ENCODE measurements around the gene CDH23.

CDH23 gene

DNA sequence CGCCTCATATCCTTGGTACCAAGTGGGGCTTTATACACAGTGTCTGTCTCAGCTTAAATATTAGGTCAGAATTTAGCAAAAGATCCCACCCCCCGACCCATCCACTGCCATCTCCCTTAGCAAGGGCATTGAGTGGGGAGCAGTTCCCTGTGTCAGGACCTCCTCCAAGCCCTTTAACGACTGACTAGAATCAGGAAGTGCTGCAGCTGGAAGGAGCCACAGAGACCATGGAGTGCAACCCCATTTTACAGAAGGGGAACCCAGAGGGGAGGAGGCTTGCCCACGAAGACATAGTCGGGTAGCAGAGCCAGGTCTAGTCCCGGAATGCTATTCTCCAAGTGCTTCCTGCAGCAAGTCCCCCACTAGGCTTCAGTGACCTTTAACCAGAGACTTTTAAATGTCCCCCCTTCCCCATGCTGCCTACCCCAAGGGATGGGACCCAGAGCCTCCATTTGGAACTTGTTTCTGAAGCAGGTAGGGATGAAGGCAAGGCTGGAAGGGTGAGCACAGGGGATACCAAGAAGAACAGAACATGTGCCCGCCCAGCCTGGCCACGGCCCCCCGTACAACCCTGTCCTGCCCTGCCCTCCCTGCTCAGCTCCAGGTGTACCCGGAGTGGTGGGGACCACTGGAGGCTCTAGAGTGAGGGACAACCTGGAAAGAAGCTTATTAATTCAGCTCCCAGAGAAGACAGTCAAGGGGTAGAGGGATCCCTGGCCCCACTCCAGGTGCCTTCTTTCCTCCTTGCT lies 281.5 kb downstream of the CDH23 start:
- DNase-seq = no peak

- no peak for DNase-seq
These were observed 282.7 kb downstream of the CDH23 start for GRCh38 chr10:71679425-71679824.

- DNase-seq = no peak
These were observed 285.3 kb downstream of the CDH23 start for GRCh38 chr10:71681977-71682376.

DNA sequence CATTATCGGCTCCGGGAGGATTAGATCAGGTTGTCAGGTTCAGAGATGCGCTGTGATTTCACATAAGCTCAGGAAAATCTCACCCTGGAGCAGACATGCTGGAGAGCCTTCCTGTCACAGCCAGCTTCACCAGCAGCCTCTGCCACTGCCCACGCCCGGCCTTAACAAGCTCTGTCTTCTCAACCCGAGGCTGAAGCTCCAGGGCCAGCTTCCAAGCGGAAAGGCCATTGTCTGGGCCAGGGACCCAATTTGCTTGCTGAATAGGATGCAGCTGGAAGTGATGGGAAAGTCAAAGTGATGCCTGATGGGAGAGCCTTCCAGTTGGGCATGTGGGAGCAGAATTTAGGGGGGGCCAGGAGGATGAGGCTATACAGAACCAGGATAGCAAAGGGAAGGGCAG lies 286.6 kb downstream of the CDH23 start:
- DNase-seq = no peak

DNA sequence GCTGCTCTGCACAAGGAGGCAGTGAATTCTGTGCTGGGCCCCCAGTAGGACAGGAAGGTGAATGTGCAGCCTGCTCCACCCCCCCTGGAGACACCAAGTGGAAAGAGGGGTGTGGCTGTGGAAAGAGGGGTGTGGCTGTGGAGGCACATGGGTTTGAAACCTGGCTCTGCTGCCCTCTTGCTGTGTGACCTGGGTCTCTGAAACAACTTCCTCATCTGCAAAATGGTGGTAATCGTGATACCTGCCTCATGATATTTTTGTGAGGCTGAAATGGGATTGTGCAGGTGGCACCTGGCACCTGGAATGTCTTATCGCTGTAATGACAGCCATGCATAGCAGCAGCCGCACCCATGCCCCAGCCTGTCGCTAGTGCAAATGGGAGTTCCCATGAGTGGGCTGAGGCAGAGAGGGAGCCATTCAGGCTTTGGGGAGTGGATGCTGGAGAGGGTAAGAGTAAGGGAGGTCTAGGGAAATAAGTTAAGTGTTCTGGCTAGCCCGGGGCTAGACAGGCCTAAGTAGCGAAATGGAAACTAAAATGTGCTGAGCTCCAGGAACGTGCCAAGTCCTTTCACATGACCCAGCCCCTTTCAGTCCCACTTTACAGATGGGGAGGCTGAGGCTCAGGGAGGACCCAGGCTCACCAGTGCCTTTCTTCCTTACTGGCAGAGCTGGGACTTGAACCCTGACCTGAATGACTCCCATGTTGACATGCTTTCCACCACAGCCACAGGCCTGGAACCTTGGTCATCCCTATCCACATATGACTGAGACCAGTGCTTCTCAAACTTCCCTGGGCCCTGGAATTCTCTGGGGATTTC lies 287.8 kb downstream of the CDH23 start:
- no peak for DNase-seq

- no peak for DNase-seq
These were observed 289.0 kb downstream of the CDH23 start for GRCh38 chr10:71685554-71686232.

GRCh38 chr10:71687077-71687476 lies 290.4 kb downstream of the CDH23 start:
- DNase-seq = no peak

DNA sequence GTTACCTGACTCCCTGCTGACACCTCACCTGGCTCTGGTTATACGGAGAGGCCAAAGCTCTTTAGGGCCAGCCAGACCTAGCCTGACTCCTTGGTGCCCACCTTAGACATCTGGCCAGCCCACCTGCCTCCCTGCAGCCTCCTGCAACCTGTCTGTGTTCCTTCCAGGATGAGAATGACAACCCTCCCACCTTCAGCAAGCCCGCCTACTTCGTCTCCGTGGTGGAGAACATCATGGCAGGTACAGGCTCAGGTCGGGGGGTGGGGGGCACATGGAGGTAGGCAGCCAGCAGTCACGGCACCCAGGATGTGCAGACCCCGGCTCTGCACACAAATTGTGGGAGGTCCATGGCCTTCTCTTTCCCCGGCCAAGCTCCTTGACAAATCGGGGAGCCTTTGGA lies 290.8 kb downstream of the CDH23 start:
- no peak for DNase-seq

GRCh38 chr10:71688256-71688655 lies 291.5 kb downstream of the CDH23 start:
- no peak for DNase-seq

DNA sequence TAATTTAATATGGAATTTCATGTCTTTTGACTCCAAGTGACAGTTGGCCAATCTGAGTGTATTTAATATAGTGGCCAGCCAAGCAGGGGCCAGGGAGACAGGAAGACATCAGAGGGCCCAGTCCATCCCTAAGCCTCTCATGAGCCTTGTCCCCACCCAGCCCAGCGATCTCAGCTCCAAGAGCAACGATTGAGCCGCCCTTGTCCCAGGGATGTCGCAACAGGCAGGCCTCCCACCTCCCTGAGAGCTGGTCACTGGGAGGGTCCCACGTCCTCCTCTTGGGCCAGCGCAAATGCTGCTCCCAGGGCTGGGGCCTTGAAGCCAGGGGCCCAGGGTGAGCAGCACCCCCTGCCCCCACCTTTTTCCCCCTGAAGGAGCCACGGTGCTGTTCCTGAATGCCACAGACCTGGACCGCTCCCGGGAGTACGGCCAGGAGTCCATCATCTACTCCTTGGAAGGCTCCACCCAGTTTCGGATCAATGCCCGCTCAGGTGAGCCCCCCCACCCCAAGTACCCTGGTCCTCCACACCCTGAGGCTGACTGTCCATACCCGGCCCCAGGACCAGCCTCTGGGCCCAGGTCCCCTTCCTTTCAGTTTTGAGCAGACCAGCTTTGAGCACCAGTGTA lies 293.5 kb downstream of the CDH23 start:
- DNase-seq = no peak

GRCh38 chr10:71691405-71691804 lies 294.7 kb downstream of the CDH23 start:
- no peak for DNase-seq

DNA sequence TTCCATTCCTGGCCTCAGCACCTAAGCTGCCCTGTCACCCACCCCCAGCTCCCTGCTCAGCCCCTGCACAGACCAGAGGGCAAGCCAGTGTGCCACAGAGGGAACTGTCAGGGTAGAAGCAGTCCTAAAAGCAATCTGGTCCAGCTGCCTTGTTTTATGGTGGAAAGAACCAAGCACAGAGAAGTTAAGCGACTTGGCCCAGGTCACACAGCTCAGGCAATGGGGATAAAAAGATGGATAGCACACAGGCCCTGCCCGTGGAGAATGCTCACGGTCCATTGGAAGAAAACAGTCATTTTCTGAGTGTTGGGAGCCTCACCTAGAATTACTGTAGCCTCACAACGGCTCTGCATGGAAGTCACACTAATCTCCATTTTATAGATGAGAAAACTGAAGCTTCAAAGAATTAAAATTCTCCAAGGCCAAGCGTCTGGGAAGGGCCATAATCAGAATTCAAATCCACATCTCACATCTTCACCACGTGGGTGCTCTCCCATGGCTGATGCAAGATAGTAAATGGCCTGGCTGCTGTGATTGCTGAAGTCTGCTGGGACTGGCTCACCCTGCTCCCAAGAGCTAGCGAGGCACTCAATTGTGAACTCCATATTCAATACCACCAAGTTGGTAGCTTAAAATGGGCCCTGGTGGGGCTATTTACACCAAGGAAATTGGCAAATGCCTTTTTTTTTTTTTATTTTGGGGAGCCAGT lies 296.0 kb downstream of the CDH23 start:
- DNase-seq = no peak

- no peak for DNase-seq
These were observed 296.7 kb downstream of the CDH23 start for GRCh38 chr10:71693377-71693776.

GRCh38 chr10:71694039-71694501 lies 297.4 kb downstream of the CDH23 start:
- DNase-seq = no peak

- peak; percentile 26 for DNase-seq
These were observed 297.8 kb downstream of the CDH23 start for GRCh38 chr10:71694567-71694968.

DNA sequence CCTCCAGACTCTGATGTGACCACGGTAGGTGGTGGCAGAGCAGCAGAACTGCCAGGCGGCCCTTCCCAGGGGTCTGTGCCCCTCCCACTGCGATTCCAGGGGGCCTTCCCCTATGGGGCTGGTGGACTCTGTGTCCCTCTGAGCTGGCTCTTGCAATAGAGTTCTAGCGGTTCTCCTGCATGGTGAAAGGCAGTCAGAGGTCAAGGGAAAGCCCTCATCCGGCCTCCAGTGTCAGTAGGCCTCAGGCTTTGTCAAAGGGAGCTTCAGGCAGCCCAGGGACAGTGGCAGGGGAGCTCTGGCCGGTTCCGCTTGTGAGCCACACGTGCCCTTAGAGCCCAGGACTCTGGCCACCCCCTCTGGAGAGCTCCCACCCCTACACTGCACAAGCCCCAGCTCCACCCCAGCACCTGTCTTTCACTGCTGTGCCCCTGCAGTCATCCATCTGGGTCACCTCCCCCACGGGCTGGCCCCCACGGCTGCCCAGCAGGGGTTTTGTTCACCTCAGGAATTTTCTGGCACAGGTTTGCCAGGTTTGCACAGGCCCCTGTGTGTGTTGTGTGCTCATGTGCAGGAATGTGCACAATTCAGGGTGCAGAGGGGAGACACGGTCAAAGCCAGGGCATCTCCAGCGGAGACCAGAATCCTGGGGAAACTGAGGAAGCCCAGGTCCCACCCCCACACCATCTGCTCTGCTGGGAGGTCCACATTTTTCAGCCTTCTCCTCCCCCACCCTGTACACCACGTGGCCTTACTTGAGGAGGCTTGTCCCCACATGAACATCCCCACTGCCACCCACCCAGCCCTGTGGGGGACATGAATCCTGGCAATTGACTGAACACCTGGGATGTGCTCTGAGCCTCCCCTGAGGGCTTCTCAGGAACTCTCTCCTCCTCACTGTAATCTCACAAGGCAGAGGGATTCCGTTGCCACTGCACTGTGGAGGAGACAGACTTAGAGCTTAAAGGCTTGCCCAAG lies 299.1 kb downstream of the CDH23 start:
- no peak for DNase-seq

GRCh38 chr10:71696628-71697326 lies 300.1 kb downstream of the CDH23 start:
- peak; percentile 52 for DNase-seq

DNA sequence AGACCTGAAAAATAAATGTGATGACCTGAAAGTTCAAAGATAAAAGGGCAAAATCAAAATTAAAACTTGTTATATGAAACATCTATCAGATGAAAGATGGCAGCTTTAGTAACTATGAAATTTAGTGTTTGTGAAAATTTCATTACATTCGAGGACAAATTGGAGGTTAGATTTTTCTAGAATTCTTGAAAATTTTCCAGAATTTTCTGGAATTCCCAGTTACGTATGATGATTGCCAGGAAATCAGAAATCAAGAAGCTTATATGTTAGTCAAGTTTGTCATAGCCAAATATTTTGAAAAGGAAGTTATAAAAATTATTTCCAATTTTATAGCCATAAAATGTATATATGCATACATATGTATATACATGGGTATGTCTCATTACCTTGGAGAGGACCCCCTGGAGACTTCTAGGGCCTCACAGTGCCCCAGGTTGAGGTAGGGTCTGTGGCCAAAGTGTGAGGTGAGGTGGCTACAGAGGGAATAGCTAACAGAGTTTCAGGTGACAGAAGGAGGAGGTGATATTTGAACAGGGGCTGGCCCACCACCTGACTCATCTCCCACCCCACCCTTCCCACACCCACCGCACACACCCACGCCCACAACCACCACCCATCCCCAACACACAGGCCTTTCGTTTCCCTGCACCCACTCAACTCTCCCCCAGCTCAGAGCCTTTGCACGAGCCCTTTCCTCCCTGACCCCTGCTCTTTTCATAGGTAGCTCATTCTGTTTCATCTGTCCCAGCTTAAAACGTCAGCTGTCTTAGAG lies 301.4 kb downstream of the CDH23 start:
- peak; percentile 68 for DNase-seq

DNA sequence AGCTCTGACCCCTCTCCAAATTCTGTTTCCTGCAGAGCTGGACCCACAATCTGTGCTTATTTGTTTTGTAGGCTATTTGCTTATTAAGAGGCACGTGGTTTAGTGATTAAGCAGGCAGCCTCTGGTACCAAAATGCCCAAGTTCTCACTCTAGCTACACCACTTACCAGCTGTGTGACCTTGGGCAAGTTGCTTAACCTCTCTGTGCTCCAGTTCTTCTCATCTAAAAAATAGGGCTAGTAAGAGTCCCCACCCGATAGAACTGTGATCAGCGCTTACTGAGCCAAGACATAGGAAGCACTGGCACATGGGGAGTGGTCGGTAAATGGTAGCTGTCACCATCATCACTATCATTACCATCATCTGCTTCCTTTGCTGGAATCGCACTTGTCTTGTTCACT lies 302.0 kb downstream of the CDH23 start:
- DNase-seq = no peak

Measured in CD4-positive, alpha-beta T cell treated with Interleukin-4 for 4 hours (primary cell).